Stimulated activated CD4-positive, alpha-beta T cell treated with anti-CD3 and anti-CD28 coated beads, Interleukin-15, amount 100 ng/mL, for 48 hours (primary cell): ENCODE measurements around the gene CREG1.

Experiments
- DNase-seq, 2 donors: peaks; one replicate each; pipeline ENCODE4 v3.0.0-alpha.2; 2020; ENCODE audit warnings: low read depth in 2 of 2

CREG1 gene

DNA sequence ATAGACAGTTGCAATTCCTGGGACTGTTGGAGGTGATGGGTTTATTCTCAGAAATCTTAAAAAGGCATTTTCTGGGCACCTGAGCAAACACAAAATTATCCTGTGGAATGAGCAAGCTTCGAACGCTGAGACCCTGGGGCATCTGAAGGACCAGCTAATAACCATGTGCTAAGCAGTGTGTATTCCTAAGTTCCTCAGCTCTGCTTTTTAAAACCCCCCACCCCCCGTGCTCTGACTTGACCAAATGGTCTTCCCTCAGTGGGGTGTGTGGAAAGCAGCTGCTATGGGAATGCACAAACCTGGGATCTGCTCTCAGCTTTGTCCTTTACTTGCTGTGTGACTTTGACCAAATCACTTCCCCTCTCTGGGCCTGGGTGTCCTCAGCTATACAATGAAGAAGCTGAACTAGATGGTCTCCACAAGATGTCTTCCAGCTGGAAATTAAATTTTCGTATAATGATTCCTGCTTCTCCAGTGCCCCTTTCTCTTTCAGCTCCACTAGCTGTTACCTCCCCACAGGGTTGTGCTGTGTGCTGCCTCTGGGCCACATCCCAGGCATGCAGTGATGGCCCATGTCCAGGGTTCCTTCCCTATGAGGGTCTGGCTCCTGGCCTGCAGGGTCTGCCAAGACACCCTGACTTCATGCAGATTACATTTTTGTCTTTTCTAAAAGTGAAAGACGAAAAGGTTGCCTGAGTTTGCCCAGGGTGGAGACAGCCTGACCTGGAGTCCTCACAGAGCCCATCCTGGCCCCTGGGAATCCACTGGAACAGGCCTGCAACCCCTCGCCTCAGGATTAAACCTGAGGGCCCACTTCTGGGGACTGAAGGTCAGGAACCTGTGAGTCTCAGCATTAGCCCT is 20.4 kb downstream of the CREG1 start:
- no peak for DNase-seq

DNA sequence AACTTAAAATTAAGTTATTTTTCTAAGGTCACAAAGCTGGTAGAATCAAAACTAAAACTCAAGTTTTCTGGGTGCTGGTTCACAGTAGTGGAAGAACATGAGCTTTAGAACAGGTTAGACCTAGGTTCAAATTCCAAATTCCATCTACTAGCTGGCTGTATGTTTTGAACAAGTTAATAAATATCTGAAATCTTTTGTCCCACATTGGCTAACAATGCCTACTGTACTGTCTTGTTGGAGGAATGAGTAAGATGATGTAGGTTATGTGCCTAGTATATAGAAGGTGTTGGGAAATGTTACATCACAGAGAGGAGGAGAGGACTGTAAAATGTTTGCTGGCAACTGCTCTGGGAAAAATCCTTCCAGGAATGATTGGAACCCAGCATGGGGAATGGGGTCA is 21.2 kb downstream of the CREG1 start:
- no peak for DNase-seq

DNA sequence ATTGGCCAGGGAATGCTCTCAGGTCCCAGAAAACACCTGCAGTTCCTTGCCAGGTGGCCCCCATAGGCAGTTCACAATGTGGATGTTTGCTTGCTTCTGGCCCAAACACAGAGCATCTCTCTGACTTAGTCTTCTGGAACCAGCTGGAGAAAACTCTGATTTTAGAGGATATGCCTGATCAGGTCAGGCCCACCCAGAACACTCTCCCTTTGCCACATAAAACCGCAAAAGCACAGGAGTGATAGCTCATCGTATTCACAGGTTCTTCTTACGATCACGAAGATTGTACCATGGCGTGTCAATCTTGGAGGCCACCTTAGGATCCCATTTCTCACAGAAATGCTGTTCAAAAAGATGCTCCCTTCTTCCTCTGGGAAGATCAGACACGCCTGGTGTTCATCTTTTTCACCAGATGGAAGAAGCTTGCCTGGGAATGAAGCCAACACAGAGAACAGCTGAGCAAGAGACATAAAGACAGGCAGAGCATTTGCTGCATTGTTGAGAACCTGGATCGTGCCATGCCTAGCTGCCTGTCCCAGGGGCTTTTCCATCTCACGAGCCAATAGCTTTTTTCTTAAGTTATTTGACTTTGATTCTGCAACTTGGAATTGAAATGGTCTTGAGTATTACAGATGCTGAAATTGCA is 23.6 kb downstream of the CREG1 start:
- DNase-seq = no peak

DNA sequence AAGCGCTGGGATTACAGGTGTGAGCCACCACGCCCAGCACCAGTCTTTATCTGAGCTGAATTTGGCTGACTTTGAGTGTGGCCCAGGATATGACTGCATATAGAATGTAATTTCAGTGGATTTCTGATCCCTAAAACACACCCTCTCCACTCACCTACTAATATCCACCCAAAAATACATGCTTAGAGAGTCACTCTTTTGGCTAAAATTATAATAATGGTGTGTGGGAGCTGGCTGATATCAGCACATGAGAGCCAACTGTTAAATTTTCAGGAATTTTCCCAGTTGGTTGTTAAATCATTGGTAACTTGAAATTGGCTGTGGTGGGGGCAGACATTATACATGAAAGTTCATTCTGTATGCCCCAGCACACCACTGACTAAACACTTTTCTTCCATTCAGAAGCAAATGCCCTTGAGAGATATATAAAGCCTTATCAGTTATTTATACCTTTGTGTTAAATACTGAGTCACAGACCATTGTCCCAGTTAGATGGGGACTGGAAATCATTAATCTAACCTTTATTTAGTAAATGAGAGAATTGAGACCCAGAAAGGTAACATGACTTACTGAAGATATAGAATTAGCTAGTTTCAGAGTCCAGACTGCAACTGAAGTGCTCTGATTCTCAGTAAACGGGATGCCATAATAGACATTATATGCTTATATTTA is 25.4 kb downstream of the CREG1 start:
- no peak for DNase-seq

DNA sequence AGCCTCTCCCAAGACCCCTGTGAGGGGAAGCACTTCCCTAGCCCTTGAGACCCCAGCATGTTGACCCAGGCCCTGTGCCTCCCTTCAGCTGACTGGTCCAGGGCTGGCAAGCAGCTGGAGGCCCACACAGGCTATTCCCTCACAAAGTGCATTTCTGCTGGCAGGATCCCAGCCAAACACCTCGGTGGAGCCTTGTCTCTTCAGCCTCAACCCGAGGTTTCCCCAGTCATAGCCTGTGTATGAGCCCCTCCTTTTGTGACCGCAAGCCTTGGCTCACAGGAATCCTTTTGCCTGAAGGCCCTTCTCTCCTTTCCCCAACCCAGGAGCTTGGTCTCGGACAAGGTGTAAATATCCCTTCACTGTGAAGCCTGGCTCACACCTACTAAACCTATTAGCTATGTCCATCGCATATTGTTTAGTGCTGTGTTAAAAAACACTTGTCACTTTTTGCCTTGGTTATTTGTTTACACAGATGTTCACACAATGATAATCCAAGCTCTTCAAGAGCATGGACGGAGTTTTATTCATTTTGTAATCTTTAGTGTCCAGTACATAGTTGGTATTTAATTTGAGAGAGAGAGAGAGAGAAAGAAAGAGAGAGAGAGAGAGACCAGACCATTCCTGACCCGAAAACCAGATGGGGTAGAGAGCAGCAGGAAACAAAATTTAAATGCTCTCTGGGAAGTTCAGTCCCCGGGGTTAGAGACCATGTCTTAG is 26.7 kb downstream of the CREG1 start:
- no peak for DNase-seq

DNA sequence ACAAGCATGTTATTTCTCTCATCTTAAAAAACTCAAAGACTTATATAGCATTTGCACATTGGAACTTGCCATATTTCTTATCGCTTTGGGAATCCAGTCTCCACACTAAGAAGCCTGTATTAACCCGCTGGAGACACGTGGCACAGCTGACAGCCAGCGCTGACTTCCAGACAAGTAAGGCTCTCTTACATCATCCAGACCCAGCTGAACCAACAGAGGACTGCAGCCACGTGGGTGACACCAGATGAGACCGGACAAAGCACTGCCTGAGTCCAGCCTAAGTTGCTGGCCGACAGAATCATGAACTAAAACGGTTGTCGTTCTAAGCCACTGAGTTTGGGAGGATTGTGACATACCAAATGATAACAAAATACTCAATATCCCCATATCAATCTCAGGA is 28.9 kb downstream of the CREG1 start:
- no peak for DNase-seq

DNA sequence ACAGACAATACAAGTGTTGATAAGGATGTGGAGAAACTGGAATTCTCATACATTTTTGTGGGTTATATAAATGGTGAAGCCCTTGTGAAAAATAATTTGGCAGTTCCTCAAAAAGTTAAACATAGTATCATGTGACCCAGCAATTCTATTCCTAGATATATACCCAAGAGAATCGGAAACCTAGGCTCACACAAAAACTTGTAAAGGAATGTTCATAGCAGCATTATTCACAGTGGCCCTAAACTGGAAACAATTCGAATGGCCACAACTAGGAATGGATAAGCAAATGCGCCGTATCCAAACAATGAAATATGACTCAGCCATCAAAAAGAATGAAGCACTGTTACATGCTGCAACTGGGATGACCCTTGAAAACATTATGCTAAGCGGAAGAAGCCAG is 31.3 kb downstream of the CREG1 start:
- no peak for DNase-seq

DNA sequence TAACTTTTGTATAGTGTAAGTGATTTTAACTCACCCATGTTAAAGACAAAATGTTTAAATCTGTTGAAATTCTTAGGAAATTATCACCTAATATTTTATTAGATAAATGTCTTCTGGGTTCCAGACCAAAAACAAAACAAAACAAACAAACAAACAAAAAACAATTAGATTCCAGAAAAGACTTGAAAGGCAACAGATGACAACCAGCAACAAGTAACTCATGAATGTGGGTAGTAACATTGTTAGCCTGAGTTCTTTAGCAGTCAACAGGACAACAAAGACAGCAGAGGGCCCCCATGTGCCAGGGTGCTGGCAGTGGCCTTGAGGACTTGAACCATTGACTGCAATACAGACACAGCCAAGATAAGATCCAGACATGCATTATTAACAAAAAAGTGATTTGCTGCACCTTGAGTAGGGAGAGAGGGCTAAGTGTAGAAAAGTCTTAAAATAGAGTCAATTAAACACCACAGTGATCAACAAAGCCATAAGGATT is 32.8 kb downstream of the CREG1 start:
- no peak for DNase-seq

DNA sequence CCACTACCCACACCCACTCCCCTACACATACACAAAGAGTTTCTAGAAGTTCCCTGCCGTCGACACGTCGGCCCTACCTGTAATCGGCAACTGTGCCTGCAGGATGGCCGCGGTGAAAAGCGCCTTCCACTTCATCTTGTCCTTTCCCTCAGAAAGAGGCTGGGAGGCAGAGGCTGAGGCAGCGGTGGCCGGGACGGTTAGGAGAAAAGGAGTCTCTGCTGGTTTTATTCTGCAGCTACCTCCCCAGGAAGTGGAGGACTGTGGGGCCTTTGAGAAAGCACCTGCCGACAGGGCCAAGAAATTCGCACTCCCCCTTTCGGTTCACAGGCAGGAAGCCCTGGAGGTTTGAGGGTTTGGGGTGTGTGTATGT is 35.2 kb downstream of the CREG1 start, which contains the start of gene CD247:
Gene CD247 (minus strand): TSS at position 199 of the 370 bp plus-strand sequence. CDS start 64 bp downstream, at position 135.
- peak; percentile 52 to 55 for DNase-seq

DNA sequence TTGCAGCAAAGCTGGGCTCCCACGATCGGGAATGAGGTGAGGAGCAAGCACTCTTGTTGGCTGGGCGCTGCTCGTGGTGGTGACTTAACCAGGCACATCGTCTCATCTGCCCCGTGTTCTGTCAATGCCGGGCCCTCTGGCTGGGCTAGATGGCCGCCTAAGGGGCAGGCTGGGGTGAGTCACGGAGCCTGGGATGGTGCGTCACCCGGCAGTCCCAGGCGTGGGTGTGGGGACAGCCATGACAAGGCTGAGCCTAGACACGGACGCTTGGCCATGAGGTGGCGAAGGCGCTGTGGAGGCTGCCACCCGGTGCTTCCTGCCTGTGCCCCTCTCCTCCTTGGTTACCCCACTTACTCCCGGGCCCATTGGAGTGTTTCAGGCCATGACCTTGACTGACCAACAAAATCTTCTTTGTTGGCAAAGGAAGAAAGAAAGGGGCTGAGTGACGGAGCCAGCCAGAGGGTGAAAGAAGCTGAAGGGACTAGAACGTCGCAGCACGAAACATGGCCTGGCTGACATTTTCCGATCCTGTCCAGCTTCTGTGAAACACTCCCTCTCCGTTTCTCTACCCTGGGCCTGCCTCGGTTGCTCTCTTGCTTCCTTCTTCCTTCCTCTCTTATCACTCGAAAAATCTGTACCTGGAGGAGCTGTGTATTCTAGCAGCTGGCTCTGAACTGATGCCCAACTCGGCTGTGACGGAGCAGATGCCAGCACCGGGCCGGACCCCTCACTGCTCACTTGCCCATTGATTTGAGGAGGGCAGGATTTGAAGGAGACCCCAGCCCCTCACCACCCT is 35.8 kb downstream of the CREG1 start:
- peak; percentile 89 to 95 for DNase-seq

DNA sequence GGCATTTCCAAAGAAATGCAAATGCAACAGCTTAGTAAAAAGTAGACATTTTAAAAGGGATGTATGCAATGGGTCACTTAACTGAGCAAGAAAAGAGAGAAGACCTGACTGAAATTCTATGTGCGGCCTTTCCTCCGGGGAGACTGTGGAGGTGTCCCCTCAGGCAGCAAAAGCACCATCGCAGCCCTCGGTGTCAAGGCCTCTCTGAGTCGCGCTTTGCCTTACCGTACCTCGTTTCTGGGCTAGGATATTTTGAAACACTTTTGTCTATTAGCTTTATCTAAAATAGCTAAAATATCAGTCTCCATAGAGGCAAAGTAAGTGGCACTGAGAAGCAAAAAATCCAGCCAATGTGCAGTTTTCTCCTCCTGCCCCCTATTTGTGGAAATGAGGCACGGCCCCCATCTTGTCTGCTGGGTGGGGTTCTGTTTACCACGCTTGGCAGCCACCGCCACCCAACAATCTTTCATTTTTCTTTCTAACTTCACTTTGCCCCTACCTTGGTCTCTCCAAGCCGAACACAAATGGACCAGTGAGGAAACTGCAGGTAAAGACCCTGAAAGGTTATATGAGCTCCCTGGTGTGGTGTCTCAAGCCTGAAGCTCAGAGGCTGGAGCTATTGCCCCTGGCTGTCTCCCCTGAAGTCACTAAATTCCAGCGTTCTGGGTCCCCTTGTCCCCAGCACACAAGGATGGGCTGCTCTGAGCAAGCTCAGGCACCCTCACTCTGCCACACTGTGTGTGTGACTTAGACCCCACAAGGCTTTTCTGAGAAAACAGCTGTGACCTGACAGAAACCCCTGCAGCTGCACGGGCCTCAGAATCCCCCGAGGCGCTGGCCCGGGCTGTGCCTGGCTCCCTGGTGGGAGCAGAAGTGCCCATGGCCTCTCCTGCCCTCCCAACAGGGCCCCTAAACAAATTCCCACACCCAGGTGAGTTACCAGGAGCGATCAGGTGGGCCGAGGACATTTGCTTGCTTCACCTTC is 36.9 kb downstream of the CREG1 start:
- DNase-seq = no peak

DNA sequence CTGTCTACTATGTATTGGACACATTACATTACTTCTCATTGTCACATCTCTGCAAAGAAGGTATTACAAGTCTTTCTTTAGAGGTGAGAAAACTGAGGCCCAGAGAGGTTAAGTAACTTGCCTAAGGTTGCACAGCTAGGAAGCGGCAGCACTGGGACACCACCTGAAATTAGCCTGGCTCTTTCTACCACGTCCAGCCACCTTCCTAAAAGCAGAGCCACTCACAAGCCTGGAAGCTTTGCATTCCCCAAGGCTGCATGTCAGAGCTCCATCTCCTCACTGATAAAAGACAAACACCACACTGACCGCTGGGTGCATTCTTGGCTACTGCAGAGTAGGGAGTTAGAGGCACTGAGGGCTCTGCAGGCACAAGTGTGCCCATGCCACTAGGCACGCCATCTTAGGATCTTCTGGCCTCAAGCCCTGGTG is 37.7 kb downstream of the CREG1 start:
- no peak for DNase-seq

DNA sequence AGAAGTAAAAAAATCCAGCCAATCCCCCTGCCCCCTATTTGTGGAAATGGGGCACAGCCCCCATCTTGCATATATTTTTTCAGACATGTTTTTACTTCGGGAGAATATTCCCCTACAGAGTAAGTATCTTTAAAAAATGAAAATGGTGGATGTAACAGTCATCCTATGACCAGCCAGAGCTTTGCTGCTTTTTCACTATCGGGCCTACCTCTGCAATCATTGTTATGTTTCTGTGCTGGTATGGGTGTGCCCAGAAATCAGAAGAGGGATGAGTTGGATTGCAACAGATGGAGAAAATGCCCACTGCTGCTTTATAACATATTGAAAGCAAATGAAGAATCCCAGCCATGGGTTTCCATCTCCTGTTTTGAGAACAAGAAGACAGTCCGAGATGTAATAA is 38.1 kb downstream of the CREG1 start:
- no peak for DNase-seq

DNA sequence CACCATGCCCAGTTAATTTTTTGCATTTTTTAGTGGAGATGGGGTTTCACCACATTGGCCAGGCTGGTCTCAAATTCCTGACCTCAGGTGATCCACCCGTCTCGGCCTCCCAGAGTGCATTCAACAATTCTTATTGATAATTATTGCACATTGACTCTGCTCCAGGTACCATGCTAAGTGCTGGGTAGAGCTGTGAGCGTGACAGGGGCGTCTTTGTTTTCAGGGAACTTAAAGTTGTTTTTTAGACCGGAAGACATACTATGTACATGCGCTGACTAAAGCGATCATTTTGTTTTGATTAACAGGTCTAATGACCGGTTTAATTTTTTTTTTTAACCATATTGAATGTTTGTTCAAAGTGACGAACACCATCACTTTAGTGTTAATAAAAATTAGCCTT is 39.3 kb downstream of the CREG1 start:
- no peak for DNase-seq

DNA sequence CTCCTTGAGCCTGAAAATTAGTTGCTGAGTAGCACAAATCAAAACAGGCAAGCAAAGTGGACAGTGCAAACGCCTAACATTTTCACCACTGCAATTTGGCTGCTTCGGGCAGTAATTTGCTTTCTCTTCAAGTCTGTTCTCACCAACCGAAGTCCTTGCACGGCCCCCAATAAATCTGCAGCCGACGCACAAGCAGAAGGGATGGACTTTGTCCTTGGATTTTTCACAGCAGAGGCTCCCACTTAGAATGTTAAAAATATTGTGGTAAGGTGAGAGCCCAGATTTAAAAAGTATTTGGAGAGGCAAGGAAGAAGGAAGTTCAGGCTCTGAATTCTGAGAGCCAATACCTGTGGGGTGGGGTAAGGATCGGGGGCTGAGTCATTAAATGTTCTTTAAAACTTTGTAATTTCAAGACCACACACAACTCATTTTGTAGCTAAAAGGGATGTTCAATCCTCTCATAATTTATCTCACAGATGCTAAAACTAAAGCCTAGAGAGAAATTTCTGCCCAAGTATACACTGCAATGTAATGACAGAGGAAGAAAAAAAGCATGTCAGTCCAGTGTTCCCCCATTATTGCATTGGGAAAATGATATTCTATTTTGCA is 41.4 kb downstream of the CREG1 start:
- no peak for DNase-seq

DNA sequence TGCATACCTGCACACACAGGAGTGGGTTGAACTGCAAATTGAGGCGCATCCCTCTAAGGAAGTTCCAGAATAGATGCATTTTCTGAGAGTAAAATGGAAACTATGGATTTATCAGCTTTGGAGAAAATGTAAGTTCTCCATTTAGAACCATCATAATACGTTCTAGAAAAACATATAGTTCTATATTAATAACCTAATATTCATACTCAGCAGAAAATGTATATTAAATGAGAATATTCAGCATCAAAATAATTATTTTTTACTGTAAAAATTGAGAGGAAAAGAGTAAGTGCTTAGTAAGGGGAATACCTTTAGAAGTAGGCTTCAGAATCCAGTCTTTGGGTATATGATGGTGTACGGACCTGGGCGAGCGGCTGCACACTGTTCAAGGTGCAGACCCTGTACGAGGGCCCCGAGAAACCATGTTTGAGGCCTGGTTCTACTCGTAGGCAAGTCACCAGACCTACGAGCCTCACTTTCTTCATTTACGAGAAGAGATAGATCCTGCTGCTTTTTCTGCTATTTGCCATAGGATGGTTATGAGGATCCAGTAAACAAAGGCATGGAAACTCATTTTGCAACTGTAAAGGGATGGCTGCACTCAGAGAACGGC is 42.1 kb downstream of the CREG1 start:
- no peak for DNase-seq

DNA sequence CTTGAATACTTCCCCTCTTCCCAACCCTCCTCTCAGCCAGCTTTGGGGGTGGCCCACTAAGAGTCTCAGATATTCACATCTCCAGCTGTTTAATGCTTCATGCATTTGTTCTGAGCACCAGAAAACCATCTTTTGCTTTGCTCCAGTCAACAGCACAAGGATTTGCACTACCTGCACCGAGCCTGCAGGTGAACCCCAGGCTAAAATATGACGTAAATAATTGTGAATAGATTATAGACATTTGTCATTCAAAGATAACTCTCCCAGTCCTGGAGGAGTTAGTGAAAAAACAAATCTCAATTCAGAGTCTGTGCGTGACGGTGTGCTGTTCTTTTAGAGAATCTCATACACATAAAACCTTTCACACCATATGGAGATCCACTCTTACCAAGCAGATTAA is 42.7 kb downstream of the CREG1 start:
- no peak for DNase-seq

DNA sequence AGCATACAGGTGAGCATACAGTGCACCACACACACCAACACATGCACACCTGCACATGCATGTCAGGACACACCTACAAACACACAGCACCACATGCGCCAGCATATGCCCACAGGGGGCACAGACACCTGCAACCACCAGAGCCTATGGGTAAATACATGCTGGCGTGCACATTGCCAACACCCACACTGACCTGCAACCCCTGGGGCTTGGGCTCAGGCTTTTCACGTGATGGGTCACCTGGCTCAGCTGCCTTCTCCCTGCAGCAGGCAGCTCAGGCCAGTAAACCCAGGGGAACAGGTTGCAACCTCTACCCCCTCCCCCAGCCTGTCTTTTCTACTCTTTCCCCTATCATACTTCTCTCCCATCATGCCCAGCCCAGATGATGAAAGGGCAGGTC is 43.3 kb downstream of the CREG1 start:
- no peak for DNase-seq

DNA sequence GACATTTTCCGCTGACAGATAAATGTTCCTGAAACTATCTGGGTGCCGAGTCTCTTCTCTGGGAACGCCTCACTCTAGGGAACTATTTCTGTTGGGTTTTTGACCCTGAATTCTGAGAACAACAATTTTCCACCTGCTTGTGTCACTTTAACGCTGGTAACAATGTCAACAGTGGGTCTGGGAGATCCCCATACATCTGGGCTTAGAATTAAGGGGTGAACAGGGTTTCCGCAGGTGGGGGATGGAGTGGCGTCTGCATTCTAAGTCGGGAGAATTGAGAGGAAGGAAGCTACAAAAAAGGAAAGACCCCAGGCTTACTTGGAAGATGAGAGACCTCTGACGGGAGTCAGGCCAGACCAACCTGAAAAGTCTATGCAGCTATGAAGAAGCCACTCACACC is 44.0 kb downstream of the CREG1 start:
- no peak for DNase-seq
